Adipose tissue (tissue), 3 donors: ENCODE measurements around the gene CHRNE. TPM values are rescaled to one million over a fixed set of nuclear protein-coding genes. Genes with fewer than 3 reads are reported as not detected.
"Not testable (repeated sequence)": the region's sequence is repeated elsewhere in the genome, so short reads cannot be mapped to it uniquely, and the experiment has no call there.

Experiments used
- H3K27ac ChIP-seq: one replicate; pipeline ENCODE4 v1.5.1; 2013; ENCODE audit warnings: low read depth, low read length
- WGBS, 3 donors: extraction: QIAGEN DNeasy Blood & Tissue Kit; methylation state at CpG; one replicate each; pipeline ENCODE4 v1.1.7; 2013; 5-methylcytosine and 5-hydroxymethylcytosine counted together
- polyA plus RNA-seq, 3 donors: library from polyadenylated mRNA; stranded (reverse); fragments of 200-250 nt; gene quantifications; one replicate each; pipeline ENCODE4 v1.2.3, GENCODE V29; 2013
- donor health status: healthy with polysubstance abuse.
- donor health status: Bipolar disorder and iron deficiency.
- donor health status: healthy.

The CHRNE gene
- polyA plus RNA-seq, 3 donors = 1.2 to 3.1 (median 1.8) TPM

GRCh38 chr17:4867535-4867934, 35.4 kb downstream of the CHRNE start:
- not testable (repeated sequence) for H3K27ac ChIP-seq
- WGBS, 3 donors = 88 to 91% (median 91%) methylated on average over 5 of the region's 5 CpGs

- 70 to 90% (median 86%) methylated on average over 1 of the region's 1 CpG for WGBS, 3 donors
- H3K27ac ChIP-seq = no peak overlapping the region
These were observed 39.6 kb downstream of the CHRNE start for GRCh38 chr17:4863321-4863720.

- H3K27ac ChIP-seq = no peak overlapping the region
- WGBS, 3 donors = 88 to 96% (median 92%) methylated on average over 4 of the region's 4 CpGs
These were observed 40.2 kb downstream of the CHRNE start for GRCh38 chr17:4862720-4863119.

- WGBS, 3 donors = 92 to 93% (median 92%) methylated on average over 16 of the region's 16 CpGs
- H3K27ac ChIP-seq = no peak overlapping the region
These were observed 41.8 kb downstream of the CHRNE start for GRCh38 chr17:4861052-4861451.

- H3K27ac ChIP-seq = no peak overlapping the region
- WGBS, 3 donors = 92 to 93% (median 93%) methylated on average over 9 of the region's 9 CpGs
These were observed 42.2 kb downstream of the CHRNE start for GRCh38 chr17:4860651-4861050.

GRCh38 chr17:4859816-4860625, 42.9 kb downstream of the CHRNE start:
- no peak overlapping the region for H3K27ac ChIP-seq
- WGBS, 3 donors = 69 to 86% (median 81%) methylated on average over 32 of the region's 32 CpGs

- no peak overlapping the region for H3K27ac ChIP-seq
- 12 to 29% (median 28%) methylated on average over 5 of the region's 5 CpGs for WGBS, 3 donors
These were observed 44.0 kb downstream of the CHRNE start for GRCh38 chr17:4858882-4859260.

GRCh38 chr17:4858068-4858881, 44.6 kb downstream of the CHRNE start:
- 48 to 64% (median 59%) methylated on average over 7 of the region's 7 CpGs for WGBS, 3 donors
- no peak overlapping the region for H3K27ac ChIP-seq

- not testable (repeated sequence) for H3K27ac ChIP-seq
- WGBS, 3 donors = 93 to 94% (median 94%) methylated on average over 7 of the region's 7 CpGs
These were observed 45.6 kb downstream of the CHRNE start for GRCh38 chr17:4857347-4857746.

- H3K27ac ChIP-seq = no peak overlapping the region
- WGBS, 3 donors = 88 to 93% (median 88%) methylated on average over 7 of the region's 7 CpGs
These were observed 46.0 kb downstream of the CHRNE start for GRCh38 chr17:4856937-4857314.

- no peak overlapping the region for H3K27ac ChIP-seq
- 80 to 87% (median 80%) methylated on average over 17 of the region's 17 CpGs for WGBS, 3 donors
These were observed 46.5 kb downstream of the CHRNE start for GRCh38 chr17:4856271-4856936.

GRCh38 chr17:4854111-4854681, 48.7 kb downstream of the CHRNE start:
- H3K27ac ChIP-seq = no peak overlapping the region
- WGBS, 3 donors = 93 to 97% (median 96%) methylated on average over 5 of the region's 5 CpGs

- 60 to 84% (median 69%) methylated on average over 2 of the region's 2 CpGs for WGBS, 3 donors
These were observed 49.7 kb downstream of the CHRNE start for GRCh38 chr17:4853208-4853671.

GRCh38 chr17:4852567-4853207, 50.2 kb downstream of the CHRNE start:
- no peak overlapping the region for H3K27ac ChIP-seq

More at GRCh38 chr17:4853208-4853671, 49.7 kb downstream of the CHRNE start:
- no peak overlapping the region for H3K27ac ChIP-seq

GRCh38 chr17:4851084-4851483, 51.8 kb downstream of the CHRNE start:
- WGBS, 3 donors = 69 to 83% (median 75%) methylated on average over 3 of the region's 3 CpGs
- H3K27ac ChIP-seq = no peak overlapping the region

GRCh38 chr17:4850246-4850645, 52.7 kb downstream of the CHRNE start:
- WGBS, 3 donors = 78 to 87% (median 81%) methylated on average over 2 of the region's 2 CpGs
- H3K27ac ChIP-seq = no peak overlapping the region

- H3K27ac ChIP-seq = no peak overlapping the region
- WGBS, 3 donors = 65 to 81% (median 65%) methylated on average over 5 of the region's 5 CpGs
These were observed 53.8 kb downstream of the CHRNE start for GRCh38 chr17:4849011-4849536.
